NB4 (cell line): ENCODE results near the gene C1orf232.

Source experiments
- POLR2A ChIP-seq: IDR thresholded peaks from 2 replicates; pipeline ENCODE4 v1.6.1; 2011; ENCODE audit warnings: mild to moderate bottlenecking; ENCODE audit not compliant: insufficient read length; ENCODE audit errors: extremely low read depth
- TF ChIP-seq, protein P1 (sequence below): IDR thresholded peaks from one replicate; pipeline ENCODE4 v1.5.1; 2012; ENCODE audit warnings: low read depth, low read length

DNA sequence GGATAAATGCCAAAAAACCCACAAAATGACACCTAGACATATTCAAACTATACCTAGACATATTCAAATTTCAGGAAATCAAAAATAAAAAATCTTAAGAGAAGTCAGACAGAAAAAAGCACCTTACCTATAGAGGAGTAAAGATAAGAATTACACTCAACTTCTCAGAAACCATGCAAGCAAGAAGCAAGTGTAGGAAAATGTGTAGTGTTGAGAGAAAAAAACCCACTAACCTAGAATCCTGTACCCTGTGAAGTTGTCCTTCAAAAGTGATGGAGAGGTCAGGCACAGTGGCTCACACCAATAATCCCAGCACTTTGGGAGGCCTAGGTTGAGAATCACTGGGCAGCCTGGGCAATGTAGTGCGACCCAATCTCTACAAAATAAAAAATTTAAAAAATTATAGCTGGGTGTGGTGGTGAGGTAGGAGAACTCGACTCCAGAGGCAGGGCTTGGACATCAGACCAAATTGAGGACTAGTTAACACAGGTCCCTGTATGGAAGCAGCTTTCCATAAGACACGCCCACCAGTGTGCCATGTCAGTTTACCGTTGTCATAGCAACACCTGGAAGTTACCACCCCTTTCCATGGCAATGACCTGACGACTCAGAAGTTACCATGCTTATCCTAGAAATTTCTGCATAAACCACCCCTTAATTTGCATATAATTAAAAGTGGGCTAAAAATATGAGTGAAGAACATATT, 36.5 kb downstream of the C1orf232 start:
- TF ChIP-seq, protein P1, sequence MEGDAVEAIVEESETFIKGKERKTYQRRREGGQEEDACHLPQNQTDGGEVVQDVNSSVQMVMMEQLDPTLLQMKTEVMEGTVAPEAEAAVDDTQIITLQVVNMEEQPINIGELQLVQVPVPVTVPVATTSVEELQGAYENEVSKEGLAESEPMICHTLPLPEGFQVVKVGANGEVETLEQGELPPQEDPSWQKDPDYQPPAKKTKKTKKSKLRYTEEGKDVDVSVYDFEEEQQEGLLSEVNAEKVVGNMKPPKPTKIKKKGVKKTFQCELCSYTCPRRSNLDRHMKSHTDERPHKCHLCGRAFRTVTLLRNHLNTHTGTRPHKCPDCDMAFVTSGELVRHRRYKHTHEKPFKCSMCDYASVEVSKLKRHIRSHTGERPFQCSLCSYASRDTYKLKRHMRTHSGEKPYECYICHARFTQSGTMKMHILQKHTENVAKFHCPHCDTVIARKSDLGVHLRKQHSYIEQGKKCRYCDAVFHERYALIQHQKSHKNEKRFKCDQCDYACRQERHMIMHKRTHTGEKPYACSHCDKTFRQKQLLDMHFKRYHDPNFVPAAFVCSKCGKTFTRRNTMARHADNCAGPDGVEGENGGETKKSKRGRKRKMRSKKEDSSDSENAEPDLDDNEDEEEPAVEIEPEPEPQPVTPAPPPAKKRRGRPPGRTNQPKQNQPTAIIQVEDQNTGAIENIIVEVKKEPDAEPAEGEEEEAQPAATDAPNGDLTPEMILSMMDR = no peak
- no peak for TF ChIP-seq POLR2A
